A549 (cell line): ENCODE measurements around the gene FBXO10. TPM values are rescaled to one million over a fixed set of nuclear protein-coding genes. Genes with fewer than 3 reads are reported as not detected.
A peak's percentile ranks its signal among the peaks of the same experiment; 100 is the strongest.
"Not testable (repeated sequence)": the region's sequence is repeated elsewhere in the genome, so short reads cannot be mapped to it uniquely, and the experiment has no call there.

ENCODE experiments used
- ATAC-seq, 2 experiments: fragments of 200-7000 bp in 1 of 2; fragments of >200 bp in 1 of 2; cut with Nextera tagmentation in 1 of 2; cut with Tn5 transposase in 1 of 2; 3 replicates each; pipeline versions ENCODE4 v1.8.0 to v1.9.1; 2018 to 2020; ENCODE audit warnings: mild to moderate bottlenecking in 1 of 2, moderate library complexity in 1 of 2
- CTCF ChIA-PET: fragments of 300-600 bp; sonication (Branson Sonifier 250); formaldehyde crosslinking; extraction: SDS; loops from one replicate; lab custom pipeline; 2021; ENCODE audit warnings: antibody characterized with exemption, inconsistent platforms; lab: Yijun Ruan, JAX
- POLR2A ChIA-PET: fragments of 350-600 bp; formaldehyde crosslinking; extraction: SDS; loops from one replicate; lab custom pipeline; 2021; ENCODE audit warnings: antibody characterized with exemption, inconsistent platforms; lab: Yijun Ruan, JAX
- DNase-seq, 2 experiments: peaks; one replicate each; pipeline versions ENCODE4 v3.0.0 to v3.0.0-alpha.2; 2011 to 2016; ENCODE audit warnings: low read depth in 1 of 2, low spot score in 1 of 2
- FAIRE-seq: peaks from 2 replicates; lab custom pipeline; 2011; peaks lifted over from hg19 to GRCh38; lab: Jason Lieb, UNC
- H3K27ac ChIP-seq, 2 experiments: fragments of >200 bp; sonication (Bioruptor Twin); formaldehyde crosslinking; 3 replicates each; pipeline ENCODE4 v1.5.1; 2016 to 2017
- H3K4me1 ChIP-seq: fragments of >200 bp; sonication (Bioruptor Twin); formaldehyde crosslinking; 3 replicates; pipeline ENCODE4 v1.6.1; 2016
- H3K4me2 ChIP-seq: fragments of >200 bp; sonication (Bioruptor Twin); formaldehyde crosslinking; 3 replicates; pipeline ENCODE4 v1.6.1; 2016
- H3K4me3 ChIP-seq: fragments of >200 bp; sonication (Bioruptor Twin); formaldehyde crosslinking; 3 replicates; pipeline ENCODE4 v1.5.1; 2016
- H3K9me3 ChIP-seq: fragments of >200 bp; sonication (Bioruptor Twin); formaldehyde crosslinking; 3 replicates; pipeline ENCODE4 v1.6.1; 2016
- BCL3 ChIP-seq: fragments of >200 bp; sonication (Bioruptor Twin); formaldehyde crosslinking; IDR thresholded peaks from 3 replicates; pipeline ENCODE4 v1.6.1; 2016
- BHLHE40 ChIP-seq: IDR thresholded peaks from 2 replicates; pipeline ENCODE4 v1.6.1; 2012; ENCODE audit warnings: low read depth, low read length, inconsistent platforms
- CBX8 ChIP-seq: fragments of 200-600 bp; sonication (generic); IDR thresholded peaks from 2 replicates; pipeline ENCODE4 v1.6.1; 2016
- CHD4 ChIP-seq: fragments of 200-600 bp; sonication (generic); IDR thresholded peaks from 2 replicates; pipeline ENCODE4 v1.6.1; 2016; ENCODE audit warnings: antibody characterized with exemption, mild to moderate bottlenecking, borderline replicate concordance
- HDAC2 ChIP-seq: fragments of 200-600 bp; sonication (generic); IDR thresholded peaks from 2 replicates; pipeline ENCODE4 v1.6.1; 2016
- HMGXB4 ChIP-seq: fragments of 250-450 bp; sonication (Bioruptor Pico); IDR thresholded peaks from 2 replicates; pipeline ENCODE4 v1.5.0; 2021; ENCODE audit warnings: mild to moderate bottlenecking, moderate library complexity, borderline replicate concordance
- MAFK ChIP-seq: fragments of 450-650 bp; IDR thresholded peaks from 2 replicates; pipeline ENCODE4 v1.6.1; 2014; ENCODE audit not compliant: partially characterized antibody
- MAX ChIP-seq: IDR thresholded peaks from 2 replicates; pipeline ENCODE4 v1.6.1; 2012
- MYC ChIP-seq: IDR thresholded peaks from 2 replicates; pipeline ENCODE4 v1.6.1; 2012; ENCODE audit warnings: mild to moderate bottlenecking, inconsistent platforms, low read length, improper control_type of control experiment, borderline replicate concordance
- NPAS2 ChIP-seq: fragments of 250-450 bp; sonication (Bioruptor Pico); IDR thresholded peaks from 2 replicates; pipeline ENCODE4 v1.8.0; 2022; ENCODE audit warnings: mild to moderate bottlenecking, moderate library complexity, borderline replicate concordance
- PBX3 ChIP-seq: IDR thresholded peaks from 2 replicates; pipeline ENCODE4 v1.6.1; 2012
- RAD21 ChIP-seq, 2 experiments: fragments of >200 bp in 1 of 2; sonication (Bioruptor Twin) in 1 of 2; formaldehyde crosslinking in 1 of 2; IDR thresholded peaks in 1 of 2; conservative IDR thresholded peaks in 1 of 2; 2 replicates in 1 of 2; 3 replicates in 1 of 2; pipeline ENCODE4 v1.6.1; 2012 to 2018; ENCODE audit warnings: inconsistent platforms in 1 of 2
- RNF2 ChIP-seq: fragments of 200-600 bp; sonication (generic); IDR thresholded peaks from 2 replicates; pipeline ENCODE4 v1.6.1; 2016; ENCODE audit warnings: low read depth, mild to moderate bottlenecking, antibody characterized with exemption, moderate library complexity, borderline replicate concordance
- WGBS: methylation state at CpG from one replicate; pipeline ENCODE4 v1.1.6; 2017; ENCODE audit errors: missing lambda C conversion rate; 5-methylcytosine and 5-hydroxymethylcytosine counted together
- polyA plus RNA-seq, 4 experiments: library from polyadenylated mRNA; depleted of rRNA in 3 of 4; stranded (reverse); fragments of >200 nt; fragmentation: RNase III in 1 of 4; extraction: RNeasy Plus Mini Kit Qiagen cat#74134 plus additional on column Dnase treatment in 1 of 4; gene quantifications; 2 replicates in 3 of 4; 3 replicates in 1 of 4; pipeline ENCODE4 v1.2.3, GENCODE V29; 2011 to 2017

FBXO10 gene
- polyA plus RNA-seq, 2 of the 4 experiments (the other 2 are of a cell fraction), result 5.0 to 5.3 TPM

GRCh38 chr9:37512437-37512836, 63.7 kb downstream of the FBXO10 start:
- H3K27ac ChIP-seq, result no peak overlapping the region
- TF ChIP-seq HMGXB4 (no peak), MAFK (no peak), CBX8 (no peak)
- no peak overlapping the region for H3K4me3 ChIP-seq
- H3K4me2 ChIP-seq, result no peak overlapping the region
- no peak for FAIRE-seq
- no peak for DNase-seq
- ChIA-PET POLR2A (no interaction called here), CTCF (no interaction called here)
- H3K9me3 ChIP-seq, result no peaks in the 10 kb centered on the region
- 79% methylated on average over 11 of the region's 12 CpGs for WGBS
- no peak for ATAC-seq
- H3K4me1 ChIP-seq, result no peaks in the 10 kb centered on the region

GRCh38 chr9:37511016-37512010, 64.9 kb downstream of the FBXO10 start:
- peak in 1 of 2 experiments; percentile 26 for DNase-seq
- CTCF ChIA-PET, result no interaction called here
- H3K4me2 ChIP-seq, result no peak overlapping the region

GRCh38 chr9:37510053-37510452, 66.1 kb downstream of the FBXO10 start:
- H3K27ac ChIP-seq, ATAC-seq, POLR2A ChIA-PET, H3K4me3 ChIP-seq, H3K9me3 ChIP-seq, H3K4me2 ChIP-seq, H3K4me1 ChIP-seq, DNase-seq, FAIRE-seq: not testable (repeated sequence)
- CTCF ChIA-PET, result interaction anchor here (2.2 to 3.3 kb wide), 2 partner anchors 12 to 15 kb away, joined by 5 to 14 read pairs; no protein-coding TSS in a partner anchor
- 88% methylated on average over 5 of the region's 5 CpGs for WGBS

More at GRCh38 chr9:37511016-37512010, 64.9 kb downstream of the FBXO10 start:
- no peak for FAIRE-seq
- Histone ChIP-seq H3K9me3 (no peaks in the 10 kb centered on the region), H3K4me3 (no peak overlapping the region), H3K4me1 (no peaks in the 10 kb centered on the region), H3K27ac (no peak overlapping the region)
- POLR2A ChIA-PET, result no interaction called here
- TF ChIP-seq NPAS2 (CRISPR knock-in tag) (no peak), RAD21 (conservative IDR thresholded peaks at IDR 0.05 in 1 of 2, IDR thresholded peaks at IDR 0.05 in 1 of 2) (peak in 1 of 2 experiments; percentile 13; a peak in 1 of 5 replicates)
- peak; percentile 17 to 76; a peak in 4 of 6 replicates for ATAC-seq
- 85% methylated on average over 14 of the region's 15 CpGs for WGBS

- H3K9me3 ChIP-seq, result no peaks in the 10 kb centered on the region
- no peak overlapping the region for H3K27ac ChIP-seq
- H3K4me3 ChIP-seq, result no peak overlapping the region
- FAIRE-seq (no peak), ATAC-seq (no peak), DNase-seq (no peak)
- no peak for TF ChIP-seq RAD21 (conservative IDR thresholded peaks at IDR 0.05 in 1 of 2, IDR thresholded peaks at IDR 0.05 in 1 of 2)
- no peak for TF ChIP-seq BCL3
- no peak for TF ChIP-seq HDAC2
- TF ChIP-seq RNF2, result no peak
- no peak for TF ChIP-seq MYC
- TF ChIP-seq CHD4, result no peak
- TF ChIP-seq BHLHE40, result no peak
- TF ChIP-seq PBX3, result no peak
- no peak for TF ChIP-seq HMGXB4
- TF ChIP-seq MAX, result no peak
- 96% methylated on average over 7 of the region's 7 CpGs for WGBS
- ChIA-PET CTCF (interaction anchor here (0.6 to 3.3 kb wide), 6 partner anchors 8 to 28 kb away, joined by 3 to 14 read pairs (median 5); no protein-coding TSS in a partner anchor), POLR2A (no interaction called here)
- H3K4me1 ChIP-seq, result no peaks in the 10 kb centered on the region
- H3K4me2 ChIP-seq, result no peak overlapping the region
These were observed 66.6 kb downstream of the FBXO10 start for GRCh38 chr9:37509536-37509935.
